NCI-H187 (cell line): ENCODE measurements around the gene PTDSS2.

Experiments used
- DNase-seq, 2 experiments: peaks; one replicate each; lab custom pipeline; 2025; lab: John Stamatoyannopoulos, UW

PTDSS2 gene

DNA sequence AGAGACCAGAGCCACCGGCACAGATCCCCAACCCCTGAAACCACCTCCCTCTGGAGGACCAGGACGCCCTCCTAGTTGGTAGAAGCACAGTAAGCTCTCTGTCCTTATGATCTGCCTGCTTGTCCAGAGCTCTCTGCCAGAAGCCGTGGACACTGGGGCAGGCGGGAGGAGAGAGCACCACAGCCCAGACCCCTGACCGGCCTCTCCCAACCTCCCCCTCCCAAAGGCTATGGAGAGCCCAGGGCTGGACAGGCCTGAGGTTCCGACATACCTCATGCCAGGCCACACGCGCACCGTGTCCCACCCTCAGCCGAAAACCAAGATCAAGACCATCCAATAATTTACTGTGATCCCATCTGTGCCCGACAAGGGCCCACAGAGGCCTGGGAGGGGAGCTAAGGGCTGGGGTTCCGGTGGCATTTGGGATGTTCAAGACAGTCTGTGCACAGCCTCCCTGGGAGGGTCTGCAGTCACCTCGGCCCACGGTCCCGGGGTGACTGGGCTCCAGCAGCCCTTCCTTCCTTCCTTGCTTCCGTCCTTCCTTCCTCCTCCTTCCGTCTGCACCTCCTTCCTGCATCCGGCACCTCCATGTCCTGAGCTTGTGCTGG lies 81.9 kb downstream of the PTDSS2 start:
- no peak for DNase-seq

- DNase-seq, result no peak
Observed at GRCh38 chr11:532527-532985, 82.5 kb downstream of the PTDSS2 start.

DNA sequence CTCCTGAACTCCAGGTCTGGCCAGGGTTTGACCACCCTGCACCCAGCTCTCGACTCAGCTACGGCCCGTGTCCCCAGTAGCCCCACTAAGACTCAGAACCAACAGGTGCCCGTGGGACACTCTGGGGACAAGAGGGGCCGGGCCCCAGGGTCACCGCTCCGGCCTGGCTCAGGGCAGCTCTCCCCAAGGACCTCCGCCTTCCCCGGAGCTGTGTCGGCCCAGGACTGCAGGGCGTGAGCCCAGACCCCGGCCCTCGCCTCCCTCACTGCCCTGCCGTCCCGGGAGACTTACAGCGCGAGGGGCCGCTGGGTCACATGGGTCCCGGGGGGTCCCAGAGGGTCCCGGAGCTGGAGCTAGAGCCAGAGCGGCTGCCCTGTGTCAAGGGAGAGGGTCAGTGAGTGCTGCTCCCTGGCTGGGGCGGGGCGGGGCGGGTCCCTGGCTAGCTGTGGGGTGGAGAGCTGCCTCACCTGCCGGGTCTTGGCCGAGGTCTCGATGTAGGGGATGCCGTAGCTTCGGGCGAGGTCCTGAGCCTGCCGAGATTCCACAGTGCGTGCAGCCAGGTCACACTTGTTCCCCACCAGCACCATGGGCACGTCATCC lies 83.0 kb downstream of the PTDSS2 start:
- DNase-seq, result no peak

GRCh38 chr11:533586-534395 lies 83.7 kb downstream of the PTDSS2 start:
- DNase-seq, result no peak

DNA sequence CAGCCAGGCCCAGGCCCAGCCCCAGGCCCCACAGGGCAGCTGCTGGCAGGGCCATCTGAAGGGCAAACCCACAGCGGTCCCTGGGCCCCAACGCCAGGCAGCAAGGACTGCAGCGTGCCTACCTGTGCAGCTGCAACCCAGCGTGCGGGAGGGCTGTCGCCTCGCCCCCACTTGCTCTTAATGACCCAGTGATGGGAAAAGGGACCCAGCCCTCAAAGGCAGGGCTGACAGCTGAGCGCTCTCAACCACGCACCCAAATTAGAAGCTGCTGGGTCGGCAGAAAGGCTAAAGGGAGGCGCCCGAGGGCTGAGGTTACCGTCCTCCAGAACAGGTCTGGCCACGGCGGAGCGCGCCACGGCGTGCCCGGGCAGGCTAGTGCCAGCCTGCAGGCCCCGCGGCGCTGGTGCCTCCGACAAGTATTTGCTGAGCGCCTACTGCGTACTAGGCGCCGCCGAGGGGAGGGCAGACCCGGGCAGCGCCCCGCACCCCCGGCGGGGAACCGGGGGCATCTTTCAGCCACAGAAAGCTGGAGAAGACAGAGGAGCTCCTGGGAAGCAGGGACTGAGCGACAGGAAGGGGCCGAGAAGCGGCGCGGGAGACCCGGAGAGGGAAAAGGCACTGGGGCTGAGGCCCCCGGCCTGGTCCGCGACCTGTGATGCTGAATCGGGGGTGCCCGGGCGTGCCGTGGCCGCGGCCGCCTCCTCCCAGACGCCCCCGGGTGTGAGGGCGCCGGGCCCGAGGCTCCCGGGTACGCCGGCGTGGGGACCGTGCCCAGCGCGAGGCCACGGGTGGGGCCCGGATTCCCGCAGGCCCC lies 84.5 kb downstream of the PTDSS2 start:
- no peak for DNase-seq

DNA sequence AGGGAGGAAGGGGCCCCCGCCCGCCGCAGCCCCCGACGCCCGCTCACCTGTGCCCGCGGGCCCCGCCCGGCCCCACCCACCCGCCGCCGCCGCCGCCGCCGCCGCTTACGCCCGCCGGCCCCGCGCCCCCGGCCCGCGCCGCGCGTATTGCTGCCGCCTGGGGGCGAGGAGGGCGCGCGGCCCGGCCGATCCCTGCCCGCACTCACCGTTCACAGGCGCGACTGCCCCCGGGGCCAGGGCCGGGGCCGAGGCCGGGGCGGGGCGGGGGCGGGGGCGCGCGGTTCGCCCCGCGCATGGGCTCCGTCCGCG lies 85.1 kb downstream of the PTDSS2 start:
- no peak for DNase-seq

DNA sequence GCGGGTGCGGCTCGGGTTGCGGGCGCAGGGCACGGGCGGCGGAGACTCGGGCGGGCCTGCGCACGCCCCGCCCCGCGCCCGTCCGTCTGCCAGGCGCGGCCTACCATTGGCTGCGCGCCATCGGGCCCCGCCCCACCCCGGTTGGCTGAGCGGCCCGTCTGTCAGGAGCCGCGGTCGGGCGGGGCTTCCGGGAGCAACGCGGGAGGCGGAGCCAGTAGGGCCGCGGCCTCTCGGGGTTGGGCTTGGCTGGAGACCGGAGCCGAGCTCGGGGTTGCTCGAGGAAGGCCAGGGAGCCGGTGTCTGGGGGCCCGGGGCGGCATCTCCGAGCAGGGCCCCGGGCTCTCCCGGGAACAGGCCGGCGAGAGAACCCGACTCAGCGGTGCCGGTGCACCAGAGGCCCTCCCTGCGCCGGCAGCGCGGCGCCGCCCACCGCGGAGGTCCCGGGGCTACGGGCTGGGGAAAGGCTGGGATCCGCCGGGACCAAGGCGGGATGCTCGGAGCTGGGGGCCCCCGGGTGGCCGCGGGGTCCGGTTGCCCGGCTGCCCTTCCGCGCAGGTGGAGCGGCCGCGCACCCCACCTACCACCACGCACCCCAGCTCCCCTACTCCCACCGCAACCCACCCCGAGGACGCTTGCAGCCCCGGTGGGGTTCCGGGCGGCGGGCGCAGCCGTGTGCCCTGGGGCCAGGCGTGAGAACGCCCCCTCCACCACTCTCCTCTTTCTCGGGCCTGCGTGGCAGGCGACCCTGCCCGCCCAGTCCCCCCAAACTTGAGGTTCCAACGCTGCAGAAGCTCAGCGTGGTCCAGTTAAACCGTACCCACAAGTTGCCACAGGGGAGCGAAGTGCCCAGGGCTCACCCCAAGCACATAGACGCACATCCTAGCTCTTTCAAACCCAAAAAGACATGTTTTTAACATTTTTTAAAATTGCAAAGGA lies 85.7 kb downstream of the PTDSS2 start, which contains the start of gene HRAS:
Gene HRAS, minus strand, starts transcription at position 58 of the 936 bp plus-strand sequence.
- peak; percentile 90 to 98 for DNase-seq

DNA sequence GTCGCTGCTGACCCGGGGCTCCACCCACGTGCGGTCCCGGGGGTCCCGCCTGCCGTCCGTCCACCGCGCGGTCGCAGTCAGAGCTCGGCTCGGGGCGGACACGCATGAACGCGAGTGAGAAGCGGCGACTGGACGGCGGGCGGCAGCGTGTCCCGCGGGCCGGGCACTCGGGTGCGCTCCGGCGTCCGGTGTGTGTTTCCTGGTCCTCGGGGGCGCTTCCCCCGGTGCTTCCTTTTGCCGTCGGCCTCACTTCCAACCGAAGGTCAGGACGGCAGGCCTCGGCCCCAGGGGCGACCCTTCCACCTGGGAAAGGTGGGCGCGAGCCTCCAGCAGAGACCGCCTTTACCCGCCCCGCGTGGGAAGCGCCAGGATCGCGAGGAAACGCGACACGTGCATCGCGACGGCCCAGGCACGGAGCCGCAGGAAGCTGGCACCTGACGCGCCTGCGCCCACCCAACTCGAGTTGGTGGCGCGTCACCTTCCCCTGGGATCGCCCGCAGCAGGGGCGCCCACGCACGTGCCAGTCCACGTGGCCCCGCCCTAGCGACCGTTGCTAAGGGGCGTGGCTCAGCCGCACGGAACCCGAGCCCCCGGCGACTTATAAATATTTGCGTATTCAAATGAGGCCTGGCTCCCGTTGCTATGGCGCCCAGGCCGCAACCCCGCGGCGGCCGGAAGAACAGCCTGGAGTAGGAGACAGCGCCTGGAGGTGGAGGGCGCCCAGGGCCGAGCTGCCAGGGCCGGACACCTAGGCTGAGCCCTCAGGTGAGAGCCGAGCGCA lies 87.0 kb downstream of the PTDSS2 start, which contains the start of gene LRRC56:
Gene LRRC56, plus strand, starts transcription at position 687 of the 781 bp plus-strand sequence. CDS start 3,158 bp downstream, outside the sequence.
- DNase-seq, result peak; percentile 72 to 91

GRCh38 chr11:537622-538430 lies 87.7 kb downstream of the PTDSS2 start:
- no peak for DNase-seq

DNA sequence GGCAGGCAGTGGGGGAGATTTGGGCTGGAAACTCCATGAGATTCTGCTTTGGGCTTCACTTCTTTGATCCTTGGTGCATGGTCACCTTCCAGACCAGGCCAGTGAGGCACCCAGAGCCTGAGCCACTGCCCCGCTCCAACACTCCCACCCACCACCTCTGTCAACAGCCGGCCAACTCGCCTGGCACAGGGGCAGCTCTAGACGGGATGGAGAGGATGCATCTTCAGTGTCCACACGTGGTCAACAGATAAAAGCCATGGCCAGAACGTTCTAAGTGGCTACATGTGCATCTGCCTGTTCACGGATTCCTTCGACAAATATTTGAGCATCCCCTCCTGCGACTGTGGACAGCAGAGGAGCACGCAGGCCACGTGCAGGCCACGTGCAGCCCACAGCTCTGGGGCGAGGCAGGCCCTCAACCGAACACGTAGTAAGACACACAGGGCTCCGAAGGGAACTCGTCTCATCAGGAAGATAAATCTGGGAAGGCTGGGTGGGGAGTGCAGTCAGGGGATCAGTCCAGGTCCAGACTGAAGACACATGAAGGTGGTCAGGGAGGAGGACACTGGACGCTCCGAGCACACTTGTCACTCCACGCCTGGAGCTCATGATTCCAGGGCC lies 88.5 kb downstream of the PTDSS2 start:
- no peak for DNase-seq

- no peak for DNase-seq
Observed at GRCh38 chr11:539971-540481, 89.9 kb downstream of the PTDSS2 start.
